AG08395 (cell line): ENCODE data around the gene SSTR3.
A peak's percentile ranks its signal among the peaks of the same experiment; 100 is the strongest.
"Not testable (repeated sequence)": the region's sequence is repeated elsewhere in the genome, so short reads cannot be mapped to it uniquely, and the experiment has no call there.

Experiments used
- DNase-seq: peaks from one replicate; pipeline ENCODE4 v3.0.0; 2012; ENCODE audit warnings: mixed read lengths, low spot score

SSTR3 gene

DNA sequence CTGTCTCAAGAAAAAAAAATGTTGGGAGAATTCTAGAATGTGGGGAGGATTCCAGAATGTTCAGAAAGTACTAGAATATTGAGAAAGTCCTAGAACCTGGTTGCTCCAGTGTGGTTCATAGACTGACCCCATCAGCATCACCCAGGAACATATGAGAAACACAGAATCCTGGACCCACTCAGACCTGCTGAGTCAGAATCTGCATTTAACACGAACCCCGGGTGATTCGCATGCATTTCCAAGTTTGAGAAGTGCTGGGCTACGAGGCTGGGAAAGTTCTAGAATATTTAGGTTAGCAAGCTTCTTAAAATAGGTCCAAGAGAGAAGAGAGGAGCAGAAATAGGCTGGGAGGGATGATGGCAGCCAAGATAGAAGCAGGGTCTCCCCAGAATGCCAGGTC is 30.6 kb downstream of the SSTR3 start:
- no peak for DNase-seq

GRCh38 chr22:37180531-37181231 is 31.6 kb downstream of the SSTR3 start:
- DNase-seq = no peak

DNA sequence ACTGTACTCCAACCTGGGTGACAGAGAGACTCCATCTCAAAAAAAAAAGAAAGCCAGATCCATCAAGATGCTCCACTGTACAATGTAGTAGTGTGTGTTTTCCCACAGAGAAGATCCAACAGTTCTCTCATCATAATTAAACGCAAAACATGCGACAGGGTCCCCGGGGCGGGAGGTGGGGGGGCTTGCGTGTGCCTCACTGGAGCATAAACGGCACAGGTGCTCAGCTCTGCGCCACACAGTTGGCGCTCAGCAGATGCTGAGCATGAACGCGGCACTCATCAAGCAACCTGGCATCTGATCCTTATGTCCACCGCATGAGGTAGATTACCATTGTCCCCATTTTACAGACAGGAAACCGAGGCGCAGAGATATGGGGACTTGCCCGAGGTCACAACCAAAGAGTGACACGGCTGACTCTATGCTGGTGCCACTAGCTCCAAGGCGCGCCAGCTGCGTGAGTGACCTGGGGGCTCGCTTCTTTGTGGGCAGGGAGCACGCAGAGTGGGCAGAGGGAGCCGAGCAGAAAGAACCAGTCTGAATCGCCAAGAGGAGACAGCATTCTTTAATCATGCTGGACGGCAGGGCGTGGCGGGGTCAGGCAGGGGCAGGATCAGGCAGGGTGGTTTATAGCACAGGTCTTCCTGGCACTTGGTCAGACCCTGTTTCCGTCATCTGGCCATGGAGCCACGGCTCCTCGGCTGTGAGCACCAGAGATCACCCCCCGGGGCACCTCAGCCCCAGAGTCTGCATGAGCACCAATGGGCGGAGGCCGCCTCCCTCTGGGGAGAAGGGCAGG is 32.5 kb downstream of the SSTR3 start:
- no peak for DNase-seq

DNA sequence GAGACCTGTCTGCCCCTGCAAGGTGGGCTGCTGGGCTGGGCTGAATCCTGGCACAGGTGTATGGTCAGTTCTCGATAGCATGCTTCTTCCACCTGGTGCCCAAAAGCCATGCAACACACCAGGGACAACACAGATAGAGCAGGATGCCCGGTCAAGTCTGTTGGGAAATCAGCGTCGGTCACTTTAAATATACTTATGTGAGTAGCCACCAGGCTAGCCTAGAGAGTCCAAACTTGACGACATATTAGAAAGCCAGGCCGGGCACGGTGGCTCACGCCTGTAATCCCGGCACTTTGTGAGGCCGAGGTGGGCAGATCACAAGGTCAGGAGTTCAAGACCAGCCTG is 33.2 kb downstream of the SSTR3 start:
- no peak for DNase-seq

DNA sequence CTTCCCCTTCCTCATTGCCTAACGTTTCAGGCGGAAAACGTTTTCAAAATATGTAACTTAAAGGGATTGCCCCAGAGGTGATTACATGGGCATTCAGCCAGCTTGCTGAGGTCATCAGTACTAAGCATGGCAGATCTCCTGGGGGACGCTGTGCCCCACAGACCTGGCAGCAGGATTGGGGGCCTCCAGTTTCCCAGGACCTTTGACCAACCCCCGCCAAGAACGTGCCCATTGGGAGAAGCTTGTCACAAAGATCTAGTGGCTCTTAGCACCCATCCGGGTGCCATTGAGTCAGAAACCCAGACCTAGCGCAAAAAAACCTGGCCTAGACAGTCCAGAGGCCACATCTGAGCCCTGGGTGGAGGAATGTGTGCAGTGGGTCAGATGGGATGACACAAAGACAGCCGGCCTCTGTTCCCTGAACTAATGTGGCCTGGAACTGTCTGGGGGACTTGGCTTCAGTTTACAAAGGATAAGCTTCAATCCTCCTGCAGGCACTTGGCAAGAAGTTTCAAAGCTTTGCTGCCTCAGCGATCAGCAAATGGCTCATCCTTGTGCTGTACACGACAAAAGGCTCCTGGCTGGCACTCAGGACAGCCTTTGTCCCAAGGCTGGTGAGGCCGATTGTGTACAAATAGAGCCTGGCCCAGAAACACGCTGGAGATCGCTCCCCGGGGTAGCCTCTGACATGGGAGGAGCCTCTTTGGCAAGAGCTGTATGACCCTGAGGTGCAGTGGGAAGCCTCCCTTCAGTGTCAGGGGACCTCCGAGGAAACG is 33.7 kb downstream of the SSTR3 start:
- peak; percentile 33 for DNase-seq

DNA sequence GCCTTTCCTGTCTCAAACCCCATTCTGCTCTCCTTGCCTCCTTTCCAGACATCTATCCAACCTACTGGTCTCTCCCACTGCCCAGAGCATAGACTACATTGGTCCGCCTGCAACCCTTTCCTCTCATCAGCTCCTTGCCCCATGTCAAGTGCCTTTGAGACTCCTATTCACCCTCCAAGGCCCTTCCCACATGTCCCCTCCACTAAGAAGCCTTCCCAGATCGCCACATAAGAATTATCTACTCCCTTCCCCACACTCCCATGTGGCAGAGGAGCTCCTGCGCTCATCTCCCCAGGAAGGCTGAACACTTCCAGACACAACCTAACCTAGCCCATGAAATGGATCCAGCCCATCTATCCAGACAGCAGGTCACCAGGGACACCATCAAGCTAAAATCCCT is 34.5 kb downstream of the SSTR3 start:
- DNase-seq = no peak

DNA sequence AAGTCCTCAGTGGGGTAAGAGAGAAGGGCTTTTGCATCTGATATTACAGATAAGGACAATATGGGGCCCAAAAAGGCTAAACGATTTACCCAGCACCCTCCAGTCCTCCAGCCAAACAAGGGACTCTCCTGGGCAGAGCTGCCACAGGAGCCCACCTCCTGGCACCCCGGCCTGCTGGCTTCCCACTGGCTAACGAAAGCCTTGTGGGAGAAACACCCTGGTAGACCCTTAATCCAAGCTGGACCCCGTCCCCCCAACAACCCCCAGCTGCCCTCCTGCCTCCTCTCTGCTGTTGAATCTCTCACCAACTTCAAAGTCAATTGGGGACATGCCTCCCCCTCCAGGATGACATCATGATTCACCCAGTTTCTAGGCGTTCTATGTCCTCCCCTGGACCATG is 35.1 kb downstream of the SSTR3 start:
- no peak for DNase-seq

GRCh38 chr22:37176464-37177061 is 35.7 kb downstream of the SSTR3 start:
- DNase-seq = peak; percentile 86

- DNase-seq = no peak
Observed at GRCh38 chr22:37175414-37176281, 36.6 kb downstream of the SSTR3 start.

GRCh38 chr22:37174964-37175363 is 37.3 kb downstream of the SSTR3 start:
- no peak for DNase-seq

GRCh38 chr22:37173709-37174108 is 38.6 kb downstream of the SSTR3 start:
- DNase-seq = peak; percentile 72

- no peak for DNase-seq
Observed at GRCh38 chr22:37172266-37173245, 39.7 kb downstream of the SSTR3 start.

- DNase-seq = no peak
Observed at GRCh38 chr22:37171662-37172061, 40.6 kb downstream of the SSTR3 start.

GRCh38 chr22:37170689-37171405 is 41.4 kb downstream of the SSTR3 start:
- not testable (repeated sequence) for DNase-seq

DNA sequence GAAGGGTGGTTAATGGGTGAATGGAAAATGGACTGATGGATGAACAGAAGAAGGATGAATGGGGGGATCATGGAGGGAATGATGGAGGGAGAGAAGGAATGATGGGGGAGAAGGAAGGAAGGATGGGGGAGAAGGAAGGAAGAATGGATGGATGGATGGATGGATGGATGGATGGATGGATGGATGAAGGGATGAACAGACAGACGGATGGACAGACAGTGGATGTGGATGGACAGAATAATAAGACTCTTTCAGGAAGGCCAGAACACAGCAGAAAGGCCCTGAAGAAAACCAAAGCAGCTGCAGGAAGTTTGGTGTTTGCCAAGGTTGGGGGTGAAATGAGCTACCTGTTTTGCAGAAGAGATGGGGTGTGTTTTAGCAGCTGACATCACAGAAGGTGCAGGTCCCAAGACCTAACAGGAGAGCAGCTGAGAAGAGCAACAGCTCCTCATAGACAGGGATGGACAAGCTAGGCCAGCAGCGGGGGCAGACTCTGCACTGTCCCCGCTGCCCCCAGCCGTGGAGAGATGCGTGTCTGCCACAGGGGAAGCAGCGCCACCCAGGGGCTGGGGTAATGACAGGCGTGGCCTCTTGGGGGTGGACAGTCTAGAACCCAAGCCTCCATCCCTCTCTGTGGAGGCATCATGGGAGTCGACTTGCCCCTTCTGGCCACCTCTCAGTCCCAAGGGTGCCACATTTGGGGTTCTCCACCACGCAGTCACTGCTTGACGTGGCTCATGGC is 42.2 kb downstream of the SSTR3 start:
- no peak for DNase-seq

DNA sequence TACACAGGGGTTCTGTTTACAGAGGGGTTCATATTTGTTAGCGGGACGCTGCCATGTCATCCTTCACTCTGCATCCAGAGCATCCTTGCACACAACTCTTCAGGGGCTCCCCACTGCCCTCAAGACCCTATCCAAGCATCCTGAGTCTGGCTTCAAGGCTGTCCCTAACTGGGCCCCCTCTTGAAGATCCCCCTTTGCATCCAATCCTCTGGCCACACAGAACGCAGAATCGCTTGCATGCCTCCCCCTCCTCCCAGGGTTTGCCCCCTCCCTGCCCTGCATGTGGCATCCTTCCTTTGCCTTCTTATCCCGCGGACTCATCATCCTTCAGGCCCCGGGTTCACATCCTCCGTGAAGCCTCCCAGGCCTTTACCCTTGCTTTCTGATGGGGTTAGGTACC is 42.9 kb downstream of the SSTR3 start:
- DNase-seq = no peak

- no peak for DNase-seq
Observed at GRCh38 chr22:37167981-37168647, 44.2 kb downstream of the SSTR3 start.
